ENCODE measurements around the gene CALN1.

CALN1 gene

DNA sequence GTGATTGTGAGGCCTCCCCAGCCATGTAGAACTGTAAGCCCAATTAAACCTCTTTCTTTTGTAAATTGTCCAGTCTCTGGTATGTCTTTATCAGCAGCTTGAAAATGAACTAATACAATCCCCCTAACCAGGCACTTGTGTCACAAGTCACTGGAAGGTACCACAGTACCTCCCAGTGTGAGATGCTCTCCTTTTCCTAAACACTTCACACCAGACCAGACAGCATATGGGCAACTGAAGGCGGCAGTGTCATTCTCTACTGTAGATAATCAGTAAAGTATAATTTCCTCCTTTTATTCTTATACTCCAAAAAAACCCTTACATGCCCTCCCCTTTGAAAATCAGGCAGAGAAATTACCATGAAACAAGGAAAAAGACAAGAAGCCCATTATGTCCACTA, 113.2 kb downstream of the CALN1 start:
- TF ChIP-seq, protein P1, sequence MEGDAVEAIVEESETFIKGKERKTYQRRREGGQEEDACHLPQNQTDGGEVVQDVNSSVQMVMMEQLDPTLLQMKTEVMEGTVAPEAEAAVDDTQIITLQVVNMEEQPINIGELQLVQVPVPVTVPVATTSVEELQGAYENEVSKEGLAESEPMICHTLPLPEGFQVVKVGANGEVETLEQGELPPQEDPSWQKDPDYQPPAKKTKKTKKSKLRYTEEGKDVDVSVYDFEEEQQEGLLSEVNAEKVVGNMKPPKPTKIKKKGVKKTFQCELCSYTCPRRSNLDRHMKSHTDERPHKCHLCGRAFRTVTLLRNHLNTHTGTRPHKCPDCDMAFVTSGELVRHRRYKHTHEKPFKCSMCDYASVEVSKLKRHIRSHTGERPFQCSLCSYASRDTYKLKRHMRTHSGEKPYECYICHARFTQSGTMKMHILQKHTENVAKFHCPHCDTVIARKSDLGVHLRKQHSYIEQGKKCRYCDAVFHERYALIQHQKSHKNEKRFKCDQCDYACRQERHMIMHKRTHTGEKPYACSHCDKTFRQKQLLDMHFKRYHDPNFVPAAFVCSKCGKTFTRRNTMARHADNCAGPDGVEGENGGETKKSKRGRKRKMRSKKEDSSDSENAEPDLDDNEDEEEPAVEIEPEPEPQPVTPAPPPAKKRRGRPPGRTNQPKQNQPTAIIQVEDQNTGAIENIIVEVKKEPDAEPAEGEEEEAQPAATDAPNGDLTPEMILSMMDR (IDR thresholded peaks at IDR 0.05; ENCODE audit: low read depth, low read length) = no peak
- H3K4me3 ChIP-seq (replicated peaks in 1 of 2; ENCODE audit: low read depth in 2 of 2, low read length in 2 of 2) = no peak overlapping the region
- no peak for DNase-seq (ENCODE audit: low read depth in 2 of 2)

DNA sequence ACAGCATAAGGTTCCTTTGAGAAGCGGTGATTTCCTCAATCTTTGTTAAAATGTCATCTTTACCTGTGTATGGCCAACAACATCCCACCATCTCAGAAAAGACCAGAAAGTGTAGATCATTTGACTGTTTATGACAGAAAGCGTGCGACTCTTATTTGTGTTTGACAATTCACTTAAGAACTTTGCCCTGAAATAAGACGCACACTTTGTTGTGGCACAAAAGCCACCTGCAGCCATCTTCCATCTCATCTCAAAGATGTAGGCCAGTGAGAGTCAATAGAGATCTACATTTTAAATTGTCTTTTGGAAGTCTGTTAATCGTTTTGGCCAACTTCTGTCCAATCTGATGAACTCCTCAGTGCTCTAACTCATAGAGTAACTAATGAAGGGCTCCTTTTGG, 114.0 kb downstream of the CALN1 start:
- DNase-seq (ENCODE audit: low read depth in 2 of 2) = no peak
- TF ChIP-seq, protein P1 (IDR thresholded peaks at IDR 0.05; ENCODE audit: low read depth, low read length) = no peak
- no peak overlapping the region for H3K4me3 ChIP-seq (replicated peaks in 1 of 2; ENCODE audit: low read depth in 2 of 2, low read length in 2 of 2)

DNA sequence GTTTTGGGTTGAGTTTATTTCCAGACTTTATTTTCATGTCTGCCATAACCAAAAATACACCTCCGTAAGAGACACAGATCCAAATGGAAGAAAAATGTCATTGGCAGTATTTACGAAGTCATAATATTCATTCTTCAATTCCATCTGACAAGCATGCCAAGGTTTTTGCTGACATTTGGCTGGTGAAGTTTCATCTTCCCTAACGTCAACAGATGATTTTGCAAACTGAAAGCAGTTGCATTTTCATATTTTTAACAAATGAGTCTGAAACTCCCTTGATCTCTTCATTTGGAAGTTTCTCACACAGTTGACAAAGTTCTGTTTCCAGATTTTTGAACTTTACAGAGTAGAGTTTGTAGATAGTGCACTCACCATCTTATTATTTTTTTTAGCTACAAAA, 114.5 kb downstream of the CALN1 start:
- TF ChIP-seq, protein P1 (IDR thresholded peaks at IDR 0.05; ENCODE audit: low read depth, low read length) = no peak
- DNase-seq (ENCODE audit: low read depth in 2 of 2) = no peak
- H3K4me3 ChIP-seq (replicated peaks in 1 of 2; ENCODE audit: low read depth in 2 of 2, low read length in 2 of 2) = no peak overlapping the region

DNA sequence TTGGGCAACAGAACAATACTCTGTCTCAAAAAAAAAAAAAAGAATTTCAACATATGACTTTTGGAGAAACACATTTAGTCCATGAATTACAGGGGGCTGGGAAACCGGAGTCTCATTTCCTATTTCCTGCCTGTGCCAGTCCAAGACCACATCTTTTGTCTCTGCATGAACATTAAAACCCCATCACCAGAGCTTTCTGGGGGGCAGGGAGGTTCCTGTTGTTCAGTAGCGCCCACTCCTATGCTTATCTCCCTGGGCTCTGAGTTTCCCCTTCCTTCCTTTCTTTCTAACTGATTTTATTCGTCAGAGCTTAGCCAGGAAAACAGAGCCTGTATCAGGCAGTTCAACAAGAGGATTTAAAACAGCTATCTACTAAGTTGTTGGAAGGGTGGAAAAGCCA, 119.3 kb downstream of the CALN1 start:
- DNase-seq (ENCODE audit: low read depth in 2 of 2) = no peak
- TF ChIP-seq, protein P1 (IDR thresholded peaks at IDR 0.05; ENCODE audit: low read depth, low read length) = no peak
- H3K4me3 ChIP-seq (replicated peaks in 1 of 2; ENCODE audit: low read depth in 2 of 2, low read length in 2 of 2) = no peak overlapping the region

DNA sequence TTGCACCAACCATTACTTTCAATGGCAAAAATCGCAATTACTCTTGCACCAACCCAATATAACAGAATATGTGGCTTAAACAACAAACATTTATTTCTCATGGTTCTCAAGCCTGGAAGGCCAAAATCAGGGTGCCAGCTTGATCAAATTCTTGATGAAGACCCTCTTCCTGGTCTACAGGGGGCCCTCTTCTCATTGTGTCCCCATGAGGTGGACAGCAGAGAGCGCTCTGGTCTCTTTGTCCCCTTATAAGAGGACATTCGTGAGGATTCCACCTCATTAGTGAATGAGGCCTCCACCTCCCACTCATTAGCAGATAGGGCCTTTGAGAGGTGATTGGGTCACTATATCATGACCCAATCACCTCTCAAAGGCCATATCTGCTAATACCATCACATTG, 120.0 kb downstream of the CALN1 start:
- no peak for DNase-seq (ENCODE audit: low read depth in 2 of 2)
- TF ChIP-seq, protein P1 (IDR thresholded peaks at IDR 0.05; ENCODE audit: low read depth, low read length) = no peak
- H3K4me3 ChIP-seq (replicated peaks in 1 of 2; ENCODE audit: low read depth in 2 of 2, low read length in 2 of 2) = no peak overlapping the region

DNA sequence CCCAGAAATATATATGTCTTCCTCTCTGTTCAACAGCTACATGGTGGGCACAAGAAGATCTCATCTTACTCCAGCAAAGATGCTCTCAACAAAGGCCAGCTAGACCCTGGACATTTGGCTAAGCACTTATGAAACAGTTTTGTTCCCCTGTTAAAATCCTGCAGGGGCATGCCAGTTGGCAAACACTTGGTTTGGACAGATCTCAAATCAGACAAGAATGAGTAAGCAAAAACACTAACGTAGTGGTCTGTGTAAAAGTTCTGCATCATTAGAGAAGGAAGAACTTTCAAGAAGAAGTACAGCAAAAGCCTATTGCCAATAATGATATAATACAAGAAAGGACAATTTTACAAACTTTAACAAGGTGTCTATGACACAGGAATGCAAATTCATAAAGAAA, 125.6 kb downstream of the CALN1 start:
- DNase-seq (ENCODE audit: low read depth in 2 of 2) = no peak
- H3K4me3 ChIP-seq (replicated peaks in 1 of 2; ENCODE audit: low read depth in 2 of 2, low read length in 2 of 2) = no peak overlapping the region
- TF ChIP-seq, protein P1 (IDR thresholded peaks at IDR 0.05; ENCODE audit: low read depth, low read length) = no peak

DNA sequence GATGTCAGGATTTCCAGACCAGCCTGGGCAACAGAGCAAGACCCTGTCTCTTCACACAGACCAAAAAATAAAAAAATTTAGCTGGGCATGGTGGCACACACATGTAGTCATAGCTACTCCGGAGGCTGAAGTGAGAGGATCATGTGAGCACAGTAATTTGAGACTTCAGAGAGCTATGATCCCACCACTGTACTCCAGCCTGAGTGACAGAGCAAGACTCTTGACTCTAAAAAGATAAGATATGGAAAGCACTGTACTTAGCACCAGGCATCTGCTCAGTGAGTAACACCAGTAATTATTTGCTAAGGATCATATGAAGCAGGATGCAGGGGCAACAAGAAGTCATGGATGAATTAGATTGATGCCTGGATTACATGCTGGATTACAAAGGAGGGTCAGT, 128.8 kb downstream of the CALN1 start:
- no peak for DNase-seq (ENCODE audit: low read depth in 2 of 2)
- TF ChIP-seq, protein P1 (IDR thresholded peaks at IDR 0.05; ENCODE audit: low read depth, low read length) = no peak
- H3K4me3 ChIP-seq (replicated peaks in 1 of 2; ENCODE audit: low read depth in 2 of 2, low read length in 2 of 2) = no peak overlapping the region
